ENCODE data around the gene KIRREL1.

The KIRREL1 gene

DNA sequence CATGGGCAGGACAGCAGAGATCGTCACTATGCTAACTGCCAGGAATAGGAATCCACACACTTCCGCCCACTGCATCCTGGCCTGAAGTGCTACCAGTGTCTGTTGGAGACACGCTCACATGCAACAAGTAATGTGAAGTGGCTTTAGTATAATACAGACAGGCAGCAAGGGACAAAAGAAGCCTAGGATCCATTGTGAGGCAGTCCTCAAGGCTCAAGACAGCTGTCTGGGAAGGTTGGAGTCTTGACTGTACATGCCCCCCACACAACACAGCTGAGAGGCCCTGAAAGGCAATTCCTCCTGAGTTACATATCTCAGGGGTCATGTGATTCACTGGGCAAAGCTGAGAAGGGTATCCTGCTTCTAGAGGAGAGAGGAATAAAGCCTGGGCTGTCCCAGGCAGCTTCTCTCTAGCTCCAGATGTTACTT lies 147.3 kb downstream of the KIRREL1 start:
- TF ChIP-seq, protein P1, sequence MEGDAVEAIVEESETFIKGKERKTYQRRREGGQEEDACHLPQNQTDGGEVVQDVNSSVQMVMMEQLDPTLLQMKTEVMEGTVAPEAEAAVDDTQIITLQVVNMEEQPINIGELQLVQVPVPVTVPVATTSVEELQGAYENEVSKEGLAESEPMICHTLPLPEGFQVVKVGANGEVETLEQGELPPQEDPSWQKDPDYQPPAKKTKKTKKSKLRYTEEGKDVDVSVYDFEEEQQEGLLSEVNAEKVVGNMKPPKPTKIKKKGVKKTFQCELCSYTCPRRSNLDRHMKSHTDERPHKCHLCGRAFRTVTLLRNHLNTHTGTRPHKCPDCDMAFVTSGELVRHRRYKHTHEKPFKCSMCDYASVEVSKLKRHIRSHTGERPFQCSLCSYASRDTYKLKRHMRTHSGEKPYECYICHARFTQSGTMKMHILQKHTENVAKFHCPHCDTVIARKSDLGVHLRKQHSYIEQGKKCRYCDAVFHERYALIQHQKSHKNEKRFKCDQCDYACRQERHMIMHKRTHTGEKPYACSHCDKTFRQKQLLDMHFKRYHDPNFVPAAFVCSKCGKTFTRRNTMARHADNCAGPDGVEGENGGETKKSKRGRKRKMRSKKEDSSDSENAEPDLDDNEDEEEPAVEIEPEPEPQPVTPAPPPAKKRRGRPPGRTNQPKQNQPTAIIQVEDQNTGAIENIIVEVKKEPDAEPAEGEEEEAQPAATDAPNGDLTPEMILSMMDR (IDR thresholded peaks at IDR 0.05; ENCODE audit: insufficient read depth, low read depth, low read length, missing control alignments): no peak
- H3K4me3 ChIP-seq (ENCODE audit: low read length): no peak overlapping the region
- DNase-seq (ENCODE audit: low read depth): no peak

DNA sequence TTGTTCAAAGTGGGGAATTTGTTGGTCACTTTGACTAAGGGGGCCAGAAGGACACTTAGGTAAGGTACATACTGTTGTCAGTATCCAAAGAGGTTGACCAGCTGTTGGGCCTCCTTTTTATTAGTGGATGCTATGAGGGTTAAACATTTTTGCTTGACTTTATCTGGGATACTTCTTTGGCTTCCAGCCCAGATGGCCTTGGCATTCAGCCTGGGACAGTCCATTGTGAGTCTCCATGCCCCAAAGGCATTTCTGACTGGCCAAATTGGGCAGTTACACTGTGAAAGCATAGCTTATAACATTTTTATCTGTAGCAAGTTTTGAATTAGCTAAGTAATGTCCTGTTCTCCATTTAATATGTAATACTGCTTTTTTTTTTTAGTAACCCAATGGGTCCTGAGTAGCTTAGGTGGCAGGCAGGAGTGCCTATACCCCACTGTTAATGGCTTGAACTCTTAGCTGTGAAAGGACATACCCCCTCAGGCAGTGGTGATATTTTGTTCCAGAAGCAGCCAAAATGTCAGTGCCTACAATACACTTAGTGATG lies 151.8 kb downstream of the KIRREL1 start:
- no peak overlapping the region for H3K4me3 ChIP-seq (ENCODE audit: low read length)
- DNase-seq (ENCODE audit: low read depth): peak; percentile 69
- TF ChIP-seq, protein P1 (IDR thresholded peaks at IDR 0.05; ENCODE audit: insufficient read depth, low read depth, low read length, missing control alignments): no peak

DNA sequence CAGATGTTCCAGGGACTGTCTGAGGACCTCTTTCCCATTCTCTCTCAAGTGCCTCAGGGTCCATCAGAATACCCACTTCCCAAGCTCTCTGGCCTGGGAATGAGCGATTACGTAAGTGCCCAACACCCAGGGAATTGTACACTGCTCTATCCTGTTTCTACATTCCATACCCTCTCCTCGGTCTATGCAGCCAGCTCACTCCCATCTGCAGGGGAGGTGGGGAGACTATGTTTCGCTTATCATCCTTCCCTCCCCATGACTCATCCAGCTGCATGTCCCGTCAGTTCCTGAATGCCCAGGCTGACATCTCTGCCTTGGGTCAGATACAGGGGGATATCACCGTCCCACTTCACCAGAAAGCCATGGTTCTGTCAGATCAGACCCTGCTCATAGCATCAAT lies 152.7 kb downstream of the KIRREL1 start:
- no peak overlapping the region for H3K4me3 ChIP-seq (ENCODE audit: low read length)
- TF ChIP-seq, protein P1 (IDR thresholded peaks at IDR 0.05; ENCODE audit: insufficient read depth, low read depth, low read length, missing control alignments): no peak
- DNase-seq (ENCODE audit: low read depth): peak; percentile 98

DNA sequence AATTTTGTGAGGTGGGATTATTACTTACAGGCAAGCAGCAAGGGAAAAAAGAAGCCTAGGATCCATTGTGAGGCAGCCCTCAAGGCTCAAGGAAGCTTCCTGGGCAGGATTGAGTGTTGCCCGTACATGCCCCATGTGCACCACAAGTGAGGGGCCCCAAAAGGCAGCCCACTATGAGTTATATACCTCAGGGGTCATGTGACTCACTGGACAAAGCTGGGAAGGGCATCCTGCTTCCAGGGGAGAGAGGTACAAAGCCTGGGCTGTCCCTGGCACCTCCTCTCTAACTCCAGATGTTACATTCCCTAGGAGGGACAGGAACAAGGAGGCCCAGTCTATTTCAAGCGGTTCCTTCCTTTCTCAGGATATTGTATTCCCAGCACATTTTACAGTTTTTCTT lies 153.3 kb downstream of the KIRREL1 start:
- DNase-seq (ENCODE audit: low read depth): peak; percentile 96
- no peak overlapping the region for H3K4me3 ChIP-seq (ENCODE audit: low read length)
- TF ChIP-seq, protein P1 (IDR thresholded peaks at IDR 0.05; ENCODE audit: insufficient read depth, low read depth, low read length, missing control alignments): no peak

DNA sequence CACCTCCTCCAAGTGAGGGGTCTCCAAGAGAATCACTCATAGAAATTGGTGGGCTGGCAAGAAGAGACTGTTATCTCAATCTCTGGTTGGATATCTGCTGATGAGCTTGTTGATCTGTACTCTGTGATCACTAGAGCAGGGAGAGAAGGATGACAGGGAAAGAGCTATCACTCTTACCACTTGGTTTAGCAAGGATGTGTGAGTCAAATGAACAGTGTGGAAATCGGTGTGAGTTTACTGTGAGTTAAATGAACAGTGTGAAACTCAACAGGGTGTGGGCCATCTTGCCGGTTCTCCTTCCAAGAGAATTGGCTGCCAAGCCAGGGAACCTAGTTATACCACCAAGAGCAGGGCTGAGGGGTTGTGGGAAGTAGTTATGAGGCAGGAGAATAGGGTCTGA lies 154.0 kb downstream of the KIRREL1 start:
- TF ChIP-seq, protein P1 (IDR thresholded peaks at IDR 0.05; ENCODE audit: insufficient read depth, low read depth, low read length, missing control alignments): no peak
- H3K4me3 ChIP-seq (ENCODE audit: low read length): no peak overlapping the region
- DNase-seq (ENCODE audit: low read depth): peak; percentile 89

DNA sequence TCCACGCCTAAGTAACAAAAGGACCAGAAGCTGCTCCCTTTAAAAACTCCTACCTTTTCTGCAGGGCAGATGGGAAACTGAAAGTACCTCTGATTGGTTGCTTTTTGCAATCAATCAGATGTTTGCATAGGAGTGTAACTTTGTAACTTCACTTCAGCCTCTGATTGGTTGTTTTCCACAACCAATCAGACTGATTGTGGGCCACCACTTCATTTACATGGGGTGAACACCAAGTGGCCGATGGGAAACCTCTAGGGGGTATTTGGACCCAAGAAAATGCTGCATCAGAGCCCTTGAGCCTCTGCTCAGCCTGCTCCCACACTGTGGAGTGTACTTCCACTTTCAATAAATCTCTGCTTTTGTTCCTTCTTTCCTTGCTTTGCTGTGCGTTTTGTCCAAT lies 154.4 kb downstream of the KIRREL1 start:
- H3K4me3 ChIP-seq (ENCODE audit: low read length): no peak overlapping the region
- DNase-seq (ENCODE audit: low read depth): no peak
- TF ChIP-seq, protein P1 (IDR thresholded peaks at IDR 0.05; ENCODE audit: insufficient read depth, low read depth, low read length, missing control alignments): no peak

DNA sequence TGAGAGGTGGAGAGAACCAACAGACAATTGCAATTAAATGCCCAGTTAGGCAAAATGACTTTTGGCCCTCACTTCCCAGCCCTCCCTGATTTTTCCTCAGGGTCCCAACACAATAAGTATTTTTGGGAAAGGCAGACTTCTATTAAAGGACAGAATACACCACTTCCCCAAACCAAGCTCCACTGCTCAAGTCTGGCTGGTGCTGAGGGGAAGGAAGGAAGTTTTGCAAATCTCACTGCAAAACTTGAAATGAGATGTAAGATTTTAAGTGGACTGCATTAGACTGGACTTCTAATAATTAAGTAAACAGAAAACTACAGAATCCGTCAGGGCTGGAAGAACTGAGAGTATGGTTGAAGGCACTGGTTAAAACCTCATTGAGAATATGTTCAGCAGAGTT lies 155.0 kb downstream of the KIRREL1 start:
- DNase-seq (ENCODE audit: low read depth): no peak
- H3K4me3 ChIP-seq (ENCODE audit: low read length): no peak overlapping the region
- TF ChIP-seq, protein P1 (IDR thresholded peaks at IDR 0.05; ENCODE audit: insufficient read depth, low read depth, low read length, missing control alignments): no peak
